ENCODE measurements around the gene RAPSN.

RAPSN gene

GRCh38 chr11:47410370-47411264 is 38.3 kb downstream of the RAPSN start:
- peaks cover 7 to 9% of the 10 kb centered on the region in 2 donors for H3K36me3 ChIP-seq (ENCODE audit: control insufficient read depth in 2 of 2, insufficient read depth in 2 of 2, low read length in 2 of 2)
- H3K4me3 ChIP-seq (ENCODE audit: low read length in 2 of 2), result no peak overlapping the region
- H3K4me1 ChIP-seq (ENCODE audit: control insufficient read depth in 2 of 2, insufficient read depth in 2 of 2, low read length in 2 of 2), result peaks cover 18 to 25% of the 10 kb centered on the region in 2 donors
- no peaks in the 10 kb centered on the region for H3K9me3 ChIP-seq (ENCODE audit: control insufficient read depth in 2 of 2, low read length in 2 of 2)
- H3K9ac ChIP-seq (ENCODE audit: low read depth in 1 of 2, low read length in 2 of 2), result no peak overlapping the region
- H3K27ac ChIP-seq (ENCODE audit: low read depth in 2 of 2, low read length in 2 of 2), result no peak overlapping the region
- H3K27me3 ChIP-seq (ENCODE audit: control insufficient read depth in 2 of 2, insufficient read depth in 2 of 2, low read length in 2 of 2), result no peaks in the 10 kb centered on the region

GRCh38 chr11:47409440-47410369 is 39.2 kb downstream of the RAPSN start:
- Histone ChIP-seq H3K4me1 (ENCODE audit: control insufficient read depth in 2 of 2, insufficient read depth in 2 of 2, low read length in 2 of 2) (peaks cover 17 to 19% of the 10 kb centered on the region in 2 donors), H3K9me3 (ENCODE audit: control insufficient read depth in 2 of 2, low read length in 2 of 2) (no peaks in the 10 kb centered on the region), H3K27ac (ENCODE audit: low read depth in 2 of 2, low read length in 2 of 2) (peak overlapping the region in 1 of 2 donors; percentile 96), H3K4me3 (ENCODE audit: low read length in 2 of 2) (peak overlapping the region; percentile 68 to 82), H3K27me3 (ENCODE audit: control insufficient read depth in 2 of 2, insufficient read depth in 2 of 2, low read length in 2 of 2) (no peaks in the 10 kb centered on the region), H3K36me3 (ENCODE audit: control insufficient read depth in 2 of 2, insufficient read depth in 2 of 2, low read length in 2 of 2) (peaks cover 0 to 2% of the 10 kb centered on the region in 2 donors), H3K9ac (ENCODE audit: low read depth in 1 of 2, low read length in 2 of 2) (peak overlapping the region in 1 of 2 donors; percentile 66)

GRCh38 chr11:47408598-47409439 is 40.1 kb downstream of the RAPSN start:
- peak overlapping the region; percentile 68 to 82 for H3K4me3 ChIP-seq (ENCODE audit: low read length in 2 of 2)
- H3K27me3 ChIP-seq (ENCODE audit: control insufficient read depth in 2 of 2, insufficient read depth in 2 of 2, low read length in 2 of 2), result no peaks in the 10 kb centered on the region
- peak overlapping the region; percentile 73 to 96 for H3K27ac ChIP-seq (ENCODE audit: low read depth in 2 of 2, low read length in 2 of 2)
- H3K9ac ChIP-seq (ENCODE audit: low read depth in 1 of 2, low read length in 2 of 2), result peak overlapping the region; percentile 66 to 74
- H3K9me3 ChIP-seq (ENCODE audit: control insufficient read depth in 2 of 2, low read length in 2 of 2), result no peaks in the 10 kb centered on the region
- peaks cover 17 to 19% of the 10 kb centered on the region in 2 donors for H3K4me1 ChIP-seq (ENCODE audit: control insufficient read depth in 2 of 2, insufficient read depth in 2 of 2, low read length in 2 of 2)
- no peaks in the 10 kb centered on the region for H3K36me3 ChIP-seq (ENCODE audit: control insufficient read depth in 2 of 2, insufficient read depth in 2 of 2, low read length in 2 of 2)

- H3K36me3 ChIP-seq (ENCODE audit: control insufficient read depth in 2 of 2, insufficient read depth in 2 of 2, low read length in 2 of 2), result no peaks in the 10 kb centered on the region
- H3K4me3 ChIP-seq (ENCODE audit: low read length in 2 of 2), result peak within 1 kb of the TSS; percentile 79 to 96
- peak within 1 kb of the TSS; percentile 84 to 97 for H3K9ac ChIP-seq (ENCODE audit: low read depth in 1 of 2, low read length in 2 of 2)
- H3K27me3 ChIP-seq (ENCODE audit: control insufficient read depth in 2 of 2, insufficient read depth in 2 of 2, low read length in 2 of 2), result no peaks in the 10 kb centered on the region
- no peaks in the 10 kb centered on the region for H3K9me3 ChIP-seq (ENCODE audit: control insufficient read depth in 2 of 2, low read length in 2 of 2)
- H3K27ac ChIP-seq (ENCODE audit: low read depth in 2 of 2, low read length in 2 of 2), result peak within 1 kb of the TSS; percentile 95 to 96
- peaks cover 17 to 19% of the 10 kb centered on the region in 2 donors for H3K4me1 ChIP-seq (ENCODE audit: control insufficient read depth in 2 of 2, insufficient read depth in 2 of 2, low read length in 2 of 2)
These were observed 41.0 kb downstream of the RAPSN start, which contains the start of gene SLC39A13 for GRCh38 chr11:47407746-47408590. Gene SLC39A13 (plus strand): TSS chr11:47408590. CDS start chr11:47410095, 1,505 bp downstream.

GRCh38 chr11:47406896-47407745 is 41.8 kb downstream of the RAPSN start:
- Histone ChIP-seq H3K27ac (ENCODE audit: low read depth in 2 of 2, low read length in 2 of 2) (peak overlapping the region; percentile 95 to 96), H3K9ac (ENCODE audit: low read depth in 1 of 2, low read length in 2 of 2) (peak overlapping the region; percentile 84 to 97), H3K36me3 (ENCODE audit: control insufficient read depth in 2 of 2, insufficient read depth in 2 of 2, low read length in 2 of 2) (no peaks in the 10 kb centered on the region), H3K27me3 (ENCODE audit: control insufficient read depth in 2 of 2, insufficient read depth in 2 of 2, low read length in 2 of 2) (no peaks in the 10 kb centered on the region), H3K9me3 (ENCODE audit: control insufficient read depth in 2 of 2, low read length in 2 of 2) (no peaks in the 10 kb centered on the region), H3K4me1 (ENCODE audit: control insufficient read depth in 2 of 2, insufficient read depth in 2 of 2, low read length in 2 of 2) (peaks cover 17 to 19% of the 10 kb centered on the region in 2 donors), H3K4me3 (ENCODE audit: low read length in 2 of 2) (peak overlapping the region; percentile 79 to 96)

GRCh38 chr11:47403571-47403970 is 45.4 kb downstream of the RAPSN start:
- H3K27ac ChIP-seq (ENCODE audit: low read depth in 2 of 2, low read length in 2 of 2), result no peak overlapping the region
- peaks cover 16 to 22% of the 10 kb centered on the region in 2 donors for H3K4me1 ChIP-seq (ENCODE audit: control insufficient read depth in 2 of 2, insufficient read depth in 2 of 2, low read length in 2 of 2)
- no peak overlapping the region for H3K4me3 ChIP-seq (ENCODE audit: low read length in 2 of 2)
- H3K27me3 ChIP-seq (ENCODE audit: control insufficient read depth in 2 of 2, insufficient read depth in 2 of 2, low read length in 2 of 2), result no peaks in the 10 kb centered on the region
- peak overlapping the region in 1 of 2 donors; percentile 8 for H3K9ac ChIP-seq (ENCODE audit: low read depth in 1 of 2, low read length in 2 of 2)
- no peaks in the 10 kb centered on the region for H3K36me3 ChIP-seq (ENCODE audit: control insufficient read depth in 2 of 2, insufficient read depth in 2 of 2, low read length in 2 of 2)
- H3K9me3 ChIP-seq (ENCODE audit: control insufficient read depth in 2 of 2, low read length in 2 of 2), result no peaks in the 10 kb centered on the region

GRCh38 chr11:47403135-47403534 is 45.8 kb downstream of the RAPSN start:
- no peaks in the 10 kb centered on the region for H3K36me3 ChIP-seq (ENCODE audit: control insufficient read depth in 2 of 2, insufficient read depth in 2 of 2, low read length in 2 of 2)
- no peaks in the 10 kb centered on the region for H3K9me3 ChIP-seq (ENCODE audit: control insufficient read depth in 2 of 2, low read length in 2 of 2)
- H3K27ac ChIP-seq (ENCODE audit: low read depth in 2 of 2, low read length in 2 of 2), result no peak overlapping the region
- no peak overlapping the region for H3K9ac ChIP-seq (ENCODE audit: low read depth in 1 of 2, low read length in 2 of 2)
- H3K4me3 ChIP-seq (ENCODE audit: low read length in 2 of 2), result no peak overlapping the region
- H3K4me1 ChIP-seq (ENCODE audit: control insufficient read depth in 2 of 2, insufficient read depth in 2 of 2, low read length in 2 of 2), result peaks cover 16 to 22% of the 10 kb centered on the region in 2 donors
- H3K27me3 ChIP-seq (ENCODE audit: control insufficient read depth in 2 of 2, insufficient read depth in 2 of 2, low read length in 2 of 2), result no peaks in the 10 kb centered on the region

GRCh38 chr11:47400768-47401279 is 48.1 kb downstream of the RAPSN start:
- Histone ChIP-seq H3K4me1 (ENCODE audit: control insufficient read depth in 2 of 2, insufficient read depth in 2 of 2, low read length in 2 of 2) (peaks cover 8 to 11% of the 10 kb centered on the region in 2 donors), H3K4me3 (ENCODE audit: low read length in 2 of 2) (peak overlapping the region; percentile 0 to 65), H3K27me3 (ENCODE audit: control insufficient read depth in 2 of 2, insufficient read depth in 2 of 2, low read length in 2 of 2) (no peaks in the 10 kb centered on the region), H3K36me3 (ENCODE audit: control insufficient read depth in 2 of 2, insufficient read depth in 2 of 2, low read length in 2 of 2) (no peaks in the 10 kb centered on the region), H3K9me3 (ENCODE audit: control insufficient read depth in 2 of 2, low read length in 2 of 2) (no peaks in the 10 kb centered on the region), H3K27ac (ENCODE audit: low read depth in 2 of 2, low read length in 2 of 2) (peak overlapping the region; percentile 27 to 71), H3K9ac (ENCODE audit: low read depth in 1 of 2, low read length in 2 of 2) (peak overlapping the region; percentile 33 to 38)

Measured in mucosa of rectum (tissue), 2 donors.